Muscle layer of duodenum (tissue), 2 donors: ENCODE results near the gene DOCK2.

Experiments used
- H3K27ac ChIP-seq: one replicate; pipeline ENCODE4 v1.7.0; 2013; ENCODE audit warnings: mild to moderate bottlenecking, low read length
- H3K27me3 ChIP-seq: one replicate; pipeline ENCODE4 v1.7.0; 2013; ENCODE audit warnings: low read depth, mild to moderate bottlenecking, control low read depth, low read length
- H3K36me3 ChIP-seq, 2 donors: one replicate each; pipeline ENCODE4 v1.7.0; 2013; ENCODE audit warnings: low read length in 2 of 2, control low read depth in 1 of 2, mild to moderate bottlenecking in 1 of 2; ENCODE audit not compliant: insufficient read depth in 2 of 2, control insufficient read depth in 1 of 2
- H3K4me1 ChIP-seq, 2 donors: one replicate each; pipeline ENCODE4 v1.7.0; 2013; ENCODE audit warnings: low read length in 2 of 2, mild to moderate bottlenecking in 2 of 2, control low read depth in 1 of 2, moderate library complexity in 1 of 2; ENCODE audit not compliant: insufficient read depth in 2 of 2, control insufficient read depth in 1 of 2
- H3K4me3 ChIP-seq, 2 donors: one replicate each; pipeline ENCODE4 v1.7.0; 2013; ENCODE audit warnings: low read length in 2 of 2, low read depth in 1 of 2, mild to moderate bottlenecking in 1 of 2
- H3K9me3 ChIP-seq, 2 donors: one replicate each; pipeline ENCODE4 v1.7.0; 2013; ENCODE audit warnings: low read length in 2 of 2, control low read depth in 1 of 2, mild to moderate bottlenecking in 1 of 2; ENCODE audit not compliant: control insufficient read depth in 1 of 2
- donor health status: healthy.

DOCK2 gene

DNA sequence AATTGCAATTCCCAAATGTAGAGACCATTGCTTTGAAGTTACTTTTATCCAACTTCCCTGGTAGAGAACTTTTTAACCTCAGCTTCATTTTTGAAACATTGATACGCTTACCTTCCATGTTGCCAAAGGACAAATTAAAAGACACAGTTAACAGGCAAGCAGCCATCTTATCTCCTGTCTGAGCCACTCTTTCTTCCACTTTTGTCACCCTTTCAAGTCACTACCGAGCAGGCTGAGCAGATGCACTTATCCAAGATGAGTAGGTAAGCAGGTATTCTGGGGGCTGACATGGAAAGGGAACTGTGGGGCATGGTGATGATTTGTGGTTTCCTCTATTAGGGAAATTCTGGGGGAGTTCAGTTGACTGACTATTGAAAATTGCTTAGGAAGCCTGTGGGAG, 66.7 kb downstream of the DOCK2 start:
- no peak overlapping the region for H3K27ac ChIP-seq
- H3K9me3 ChIP-seq, result no peaks in the 10 kb centered on the region
- no peaks in the 10 kb centered on the region for H3K36me3 ChIP-seq
- no peak overlapping the region for H3K4me3 ChIP-seq
- no peaks in the 10 kb centered on the region for H3K4me1 ChIP-seq
- no peaks in the 10 kb centered on the region for H3K27me3 ChIP-seq

DNA sequence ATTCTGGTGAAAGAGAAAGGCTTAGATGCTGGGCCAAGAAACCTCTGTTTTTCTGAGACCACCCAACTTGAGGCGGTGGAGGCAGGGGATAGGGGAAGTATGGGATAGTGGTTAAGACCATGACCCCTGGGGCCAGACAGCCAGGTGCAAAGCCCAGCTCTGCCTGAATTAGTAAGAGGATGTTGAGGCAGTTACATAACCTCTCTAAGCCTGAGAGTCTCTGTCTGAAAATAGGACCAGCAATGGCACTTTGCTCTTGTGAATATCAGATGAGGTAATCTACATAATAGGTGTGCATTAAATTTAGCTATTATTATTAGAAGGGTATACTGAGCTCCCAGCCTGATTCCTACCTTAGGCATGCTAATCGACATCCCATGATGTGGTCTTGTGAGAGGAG, 68.2 kb downstream of the DOCK2 start:
- Histone ChIP-seq H3K27me3 (no peaks in the 10 kb centered on the region), H3K36me3 (no peaks in the 10 kb centered on the region), H3K9me3 (no peaks in the 10 kb centered on the region), H3K4me1 (no peaks in the 10 kb centered on the region), H3K27ac (no peak overlapping the region), H3K4me3 (no peak overlapping the region)

DNA sequence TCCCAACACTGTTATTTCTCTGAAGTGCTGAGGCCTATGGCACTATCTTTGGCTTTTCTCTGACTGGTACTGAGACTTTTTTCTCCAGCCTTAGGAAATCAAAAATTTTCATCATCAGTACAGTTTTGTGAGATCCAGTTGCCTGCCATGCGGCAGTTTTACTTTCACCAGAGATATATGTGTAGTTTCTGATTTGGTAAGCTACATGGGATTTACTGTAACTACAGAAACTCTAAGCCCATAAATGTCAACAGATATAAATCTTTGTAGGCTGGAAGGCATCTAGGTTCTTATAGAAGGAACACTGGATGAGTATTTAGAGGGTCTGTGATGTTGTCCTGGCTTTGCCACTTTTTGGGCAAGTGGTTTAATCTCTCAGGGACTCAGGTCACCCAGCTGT, 69.0 kb downstream of the DOCK2 start:
- no peaks in the 10 kb centered on the region for H3K36me3 ChIP-seq
- H3K27me3 ChIP-seq, result no peaks in the 10 kb centered on the region
- no peak overlapping the region for H3K4me3 ChIP-seq
- no peak overlapping the region for H3K27ac ChIP-seq
- no peaks in the 10 kb centered on the region for H3K4me1 ChIP-seq
- H3K9me3 ChIP-seq, result no peaks in the 10 kb centered on the region

DNA sequence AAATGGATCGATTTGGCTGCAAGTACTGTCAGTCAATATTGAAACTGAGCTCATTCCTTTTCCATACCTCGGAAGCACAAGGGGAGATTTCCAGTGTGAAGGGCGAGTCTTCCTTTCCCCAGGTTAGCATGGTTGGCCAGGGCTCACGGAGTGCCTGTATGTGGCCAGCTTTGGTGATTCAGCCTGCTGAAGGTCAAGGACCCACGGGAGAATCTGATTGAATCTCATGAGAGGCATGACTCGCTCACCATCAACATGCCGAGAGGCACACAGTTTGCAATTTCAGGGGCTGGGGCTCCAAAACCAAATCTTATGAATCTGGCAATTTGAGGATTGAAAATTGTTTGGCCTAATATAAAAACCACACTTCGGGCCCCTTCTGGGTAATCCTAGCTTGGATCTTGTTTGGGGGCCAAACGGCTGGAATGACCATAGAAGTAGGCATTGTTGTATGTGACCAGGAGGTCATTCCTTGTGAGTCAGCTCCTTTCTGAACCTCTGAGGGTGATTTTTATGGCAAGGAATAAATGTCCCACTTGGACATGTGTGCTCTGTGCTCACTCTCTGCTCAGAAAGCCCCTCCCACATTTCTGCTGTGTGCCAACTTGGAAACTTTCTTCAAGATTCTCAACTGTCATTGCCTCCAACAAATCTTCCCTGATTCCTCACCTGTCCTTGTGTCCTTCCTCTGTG, 69.8 kb downstream of the DOCK2 start:
- no peak overlapping the region for H3K27ac ChIP-seq
- H3K27me3 ChIP-seq, result no peaks in the 10 kb centered on the region
- H3K36me3 ChIP-seq, result no peaks in the 10 kb centered on the region
- no peaks in the 10 kb centered on the region for H3K4me1 ChIP-seq
- no peak overlapping the region for H3K4me3 ChIP-seq
- no peaks in the 10 kb centered on the region for H3K9me3 ChIP-seq

DNA sequence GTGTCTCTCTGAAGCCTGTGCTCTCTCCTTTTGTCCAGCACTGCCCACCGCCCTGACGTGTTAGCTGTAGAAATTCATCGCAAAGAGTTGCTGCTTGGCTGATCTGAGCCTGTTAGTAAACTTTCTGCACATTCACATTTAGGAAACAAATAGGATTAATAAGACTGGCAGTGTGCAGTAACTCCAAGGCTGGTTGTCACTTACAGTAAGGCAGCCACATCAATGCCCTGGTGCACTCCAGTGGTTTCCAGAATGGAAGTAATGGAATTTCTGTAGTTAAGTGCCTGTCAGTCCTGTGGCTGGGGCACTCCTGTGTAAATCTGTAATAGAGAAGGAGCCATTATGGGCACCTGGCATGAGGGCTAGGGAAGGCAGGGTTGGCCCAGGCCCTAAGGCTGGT, 70.6 kb downstream of the DOCK2 start:
- Histone ChIP-seq H3K4me3 (no peak overlapping the region), H3K36me3 (no peaks in the 10 kb centered on the region), H3K27ac (no peak overlapping the region), H3K9me3 (no peaks in the 10 kb centered on the region), H3K4me1 (no peaks in the 10 kb centered on the region), H3K27me3 (no peaks in the 10 kb centered on the region)

DNA sequence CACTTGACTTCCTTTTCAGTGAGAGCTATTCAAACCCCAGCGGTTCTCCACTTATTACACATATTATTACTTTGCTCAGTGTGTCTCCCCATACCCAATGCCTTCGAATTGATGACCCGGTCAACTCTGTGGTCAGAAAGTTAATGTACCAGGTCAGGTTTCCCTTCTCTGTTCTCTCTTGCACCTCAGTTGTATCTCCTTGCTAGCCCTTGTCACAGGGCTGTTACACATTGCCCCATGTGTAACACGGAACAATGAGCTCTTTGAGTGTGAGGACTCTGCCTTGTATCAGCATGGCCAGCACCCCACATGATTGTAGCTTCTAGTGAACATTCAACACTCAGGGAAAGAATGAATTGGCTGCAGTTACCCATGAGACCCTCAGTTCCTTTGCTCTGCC, 73.6 kb downstream of the DOCK2 start:
- H3K36me3 ChIP-seq, result no peaks in the 10 kb centered on the region
- H3K27me3 ChIP-seq, result no peaks in the 10 kb centered on the region

DNA sequence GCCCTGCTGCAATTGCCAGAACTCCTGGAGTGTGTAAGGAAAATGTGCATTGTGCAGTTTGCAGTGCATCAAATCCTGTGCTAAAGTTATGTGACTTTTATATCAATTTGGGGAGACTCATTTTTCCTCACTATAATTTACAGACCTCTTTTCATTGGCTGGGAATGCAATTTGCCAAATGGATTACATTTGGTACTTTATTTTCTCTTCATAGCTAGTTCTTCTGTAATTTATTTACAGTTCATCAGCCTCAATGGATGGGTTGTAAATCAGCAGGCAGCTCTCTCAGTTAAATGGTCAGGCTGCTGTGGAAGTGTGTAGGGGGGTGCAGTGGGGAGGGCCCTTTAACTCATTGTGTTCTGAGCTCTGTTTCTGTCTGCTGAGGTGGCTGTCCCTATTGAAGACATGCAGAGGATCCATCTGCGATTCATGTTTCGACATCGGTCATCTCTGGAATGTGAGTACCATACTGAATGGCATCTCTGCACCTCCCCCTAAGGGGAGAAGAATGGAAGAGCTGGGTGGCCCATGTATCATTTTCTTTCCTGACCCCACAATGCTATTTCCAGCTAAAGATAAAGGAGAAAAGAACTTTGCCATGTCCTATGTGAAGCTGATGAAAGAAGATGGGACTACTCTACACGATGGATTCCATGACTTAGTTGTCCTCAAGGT, 74.6 kb downstream of the DOCK2 start:
- no peak overlapping the region for H3K4me3 ChIP-seq
- no peaks in the 10 kb centered on the region for H3K36me3 ChIP-seq
- H3K9me3 ChIP-seq, result no peaks in the 10 kb centered on the region
- H3K4me1 ChIP-seq, result no peaks in the 10 kb centered on the region
- no peak overlapping the region for H3K27ac ChIP-seq
- H3K27me3 ChIP-seq, result no peaks in the 10 kb centered on the region

More for the DNA sequence above, 73.6 kb downstream of the DOCK2 start:
- Histone ChIP-seq H3K9me3 (no peaks in the 10 kb centered on the region), H3K27ac (no peak overlapping the region), H3K4me1 (no peaks in the 10 kb centered on the region), H3K4me3 (no peak overlapping the region)

DNA sequence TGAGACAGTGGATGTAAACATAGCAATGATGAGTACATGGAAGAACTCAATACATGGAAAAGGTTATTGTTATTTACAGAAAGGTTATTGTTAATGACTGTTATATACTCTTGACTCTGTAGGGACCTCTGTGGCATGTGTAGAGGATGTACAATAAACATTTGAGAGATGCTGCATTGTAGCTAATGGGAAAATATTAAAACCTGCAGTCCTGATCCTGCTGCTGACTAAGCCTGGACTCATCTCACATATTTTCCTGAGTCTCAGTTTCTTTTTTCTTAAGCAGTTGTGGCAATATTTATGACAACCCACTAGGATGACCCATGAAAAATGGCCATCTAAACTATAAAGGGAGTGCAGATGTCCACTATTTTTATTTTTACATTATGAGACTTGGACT, 75.4 kb downstream of the DOCK2 start:
- Histone ChIP-seq H3K27ac (no peak overlapping the region), H3K27me3 (no peaks in the 10 kb centered on the region), H3K9me3 (no peaks in the 10 kb centered on the region), H3K4me1 (no peaks in the 10 kb centered on the region), H3K4me3 (no peak overlapping the region), H3K36me3 (no peaks in the 10 kb centered on the region)

DNA sequence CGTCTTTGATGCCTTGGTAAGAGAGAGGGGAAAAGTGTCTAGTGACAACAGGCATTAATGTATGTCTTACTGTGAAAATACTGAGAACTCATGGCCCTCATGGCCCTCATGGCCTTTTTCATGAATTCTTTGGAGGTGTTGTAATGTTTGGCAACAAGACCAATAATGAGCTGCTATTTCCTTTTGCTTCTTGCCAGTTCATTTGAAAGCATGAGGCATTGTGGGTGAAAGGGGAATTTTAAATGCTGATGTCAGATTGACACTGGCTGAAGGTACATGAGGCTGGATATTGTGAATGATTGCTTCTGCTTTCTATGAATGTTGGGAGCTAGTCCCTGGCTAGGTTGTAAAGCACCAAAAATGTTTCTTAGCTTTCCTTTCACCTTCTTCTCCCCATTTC, 79.2 kb downstream of the DOCK2 start:
- no peak overlapping the region for H3K4me3 ChIP-seq
- no peaks in the 10 kb centered on the region for H3K9me3 ChIP-seq
- H3K27ac ChIP-seq, result no peak overlapping the region
- H3K4me1 ChIP-seq, result no peaks in the 10 kb centered on the region
- H3K27me3 ChIP-seq, result no peaks in the 10 kb centered on the region
- H3K36me3 ChIP-seq, result no peaks in the 10 kb centered on the region

DNA sequence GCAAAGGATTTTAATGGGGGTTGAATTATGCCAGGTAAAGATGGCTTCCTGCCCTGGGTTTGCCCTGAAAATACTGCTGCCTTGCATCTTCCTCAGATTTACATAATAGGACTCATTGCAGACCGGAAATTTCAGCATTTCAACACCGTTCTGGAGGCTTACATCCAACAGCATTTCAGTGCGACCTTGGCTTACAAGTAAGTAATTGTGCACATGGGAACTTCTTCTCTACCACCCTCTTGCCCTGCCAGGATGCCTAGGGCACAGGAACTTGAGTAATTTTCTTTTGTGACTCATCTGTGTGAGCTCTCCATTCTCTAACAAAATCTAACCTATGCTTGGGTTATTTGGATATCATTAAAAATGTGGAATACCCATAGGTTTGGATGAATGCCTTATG, 80.2 kb downstream of the DOCK2 start:
- Histone ChIP-seq H3K27ac (no peak overlapping the region), H3K4me3 (no peak overlapping the region), H3K36me3 (no peaks in the 10 kb centered on the region), H3K9me3 (no peaks in the 10 kb centered on the region), H3K4me1 (no peaks in the 10 kb centered on the region), H3K27me3 (no peaks in the 10 kb centered on the region)

DNA sequence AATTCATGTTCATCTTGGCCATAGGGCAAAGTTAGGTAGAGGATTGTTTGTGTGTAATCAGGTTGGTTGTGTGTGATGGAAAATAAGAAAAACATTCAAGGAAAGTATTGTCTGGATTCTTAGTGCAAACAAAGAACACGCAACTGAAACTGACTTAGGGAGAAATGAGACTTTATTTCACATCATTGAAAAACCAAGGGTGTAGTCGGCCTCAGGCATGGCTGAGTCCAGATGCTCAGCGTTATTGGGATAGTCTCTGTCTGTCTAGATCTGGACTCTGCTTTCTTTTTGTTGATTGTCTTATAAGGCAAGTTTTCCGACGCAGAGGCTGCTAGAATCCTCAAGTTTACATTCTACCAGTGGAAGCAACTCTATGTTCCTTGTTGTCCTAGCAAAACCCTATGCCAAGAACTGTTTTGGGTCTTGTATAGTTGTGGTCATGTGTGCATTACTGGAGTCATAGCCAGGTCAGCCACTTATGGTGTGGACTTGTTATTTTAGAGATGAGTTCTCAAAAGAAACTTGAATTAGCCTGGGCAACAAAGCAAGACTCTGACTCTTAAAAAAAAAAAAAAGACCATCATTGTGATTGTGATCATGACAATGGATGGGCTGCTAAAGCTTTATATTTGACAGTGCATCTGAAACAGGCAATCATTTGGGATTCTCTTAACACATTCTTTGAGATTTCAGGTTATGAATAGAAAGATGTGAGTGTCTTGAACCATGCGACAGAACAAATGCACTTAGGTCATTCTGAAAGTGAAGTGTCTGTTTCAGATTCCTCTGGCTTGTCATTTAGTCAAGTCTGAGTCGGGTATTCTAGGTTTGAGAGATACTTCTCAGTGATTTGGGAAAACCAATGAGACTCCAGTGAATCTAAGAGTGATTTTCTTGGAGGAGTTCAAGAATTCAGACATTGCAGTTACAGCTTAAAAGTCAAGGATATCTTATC, 82.6 kb downstream of the DOCK2 start:
- no peaks in the 10 kb centered on the region for H3K9me3 ChIP-seq
- H3K27me3 ChIP-seq, result no peaks in the 10 kb centered on the region
- no peak overlapping the region for H3K27ac ChIP-seq
- no peak overlapping the region for H3K4me3 ChIP-seq
- H3K36me3 ChIP-seq, result no peaks in the 10 kb centered on the region
- no peaks in the 10 kb centered on the region for H3K4me1 ChIP-seq
